Neural cell (in vitro differentiated cells): ENCODE results near the gene ACAA1. TPM values are rescaled to one million over a fixed set of nuclear protein-coding genes. Genes with fewer than 3 reads are reported as not detected.

Experiments
- H2AFZ ChIP-seq: fragments of 200-600, 300-800 bp; sonication (generic), shearing (Covaris generic); 2 replicates; pipeline ENCODE4 v1.6.0; 2014; ENCODE audit warnings: low read depth, mild to moderate bottlenecking, antibody characterized with exemption, low read length, moderate library complexity
- H3F3A ChIP-seq: fragments of 200-600 bp; shearing (Covaris generic); 2 replicates; pipeline ENCODE4 v1.6.1; 2016; ENCODE audit warnings: mild to moderate bottlenecking, moderate library complexity, mixed read lengths, antibody characterized with exemption, low read length; ENCODE audit not compliant: insufficient read depth, poor library complexity, severe bottlenecking
- H3K27ac ChIP-seq: fragments of 200-600, 300-800 bp; sonication (generic), shearing (Covaris generic); 2 replicates; pipeline ENCODE4 v1.5.1; 2014; ENCODE audit warnings: mild to moderate bottlenecking, low read length, moderate library complexity
- H3K27me3 ChIP-seq: fragments of 300-800, 200-600 bp; sonication (generic), shearing (Covaris generic); 2 replicates; pipeline ENCODE4 v1.6.0; 2014; ENCODE audit warnings: mild to moderate bottlenecking, low read depth, low read length, moderate library complexity; ENCODE audit not compliant: insufficient read depth
- H3K36me3 ChIP-seq: fragments of 300-800, 200-600 bp; sonication (generic), shearing (Covaris generic); 2 replicates; pipeline ENCODE4 v1.5.1; 2014; ENCODE audit warnings: mild to moderate bottlenecking, antibody characterized with exemption, low read length, moderate library complexity; ENCODE audit not compliant: insufficient read depth
- H3K4me2 ChIP-seq: fragments of 300-800, 200-600 bp; sonication (generic), shearing (Covaris generic); 2 replicates; pipeline ENCODE4 v1.6.0; 2014; ENCODE audit warnings: mild to moderate bottlenecking, low read length
- H3K4me3 ChIP-seq: fragments of 300-800, 200-600 bp; sonication (generic), shearing (Covaris generic); 2 replicates; pipeline ENCODE4 v1.5.1; 2014; ENCODE audit warnings: mild to moderate bottlenecking, low read length, moderate library complexity
- H3K79me2 ChIP-seq: fragments of 200-600 bp; shearing (Covaris generic); replicated peaks from 2 replicates; pipeline ENCODE4 v1.6.0; 2014; ENCODE audit warnings: mild to moderate bottlenecking, low read length, moderate library complexity; ENCODE audit not compliant: insufficient read depth
- H3K9ac ChIP-seq: fragments of 300-800, 200-600 bp; sonication (generic), shearing (Covaris generic); 2 replicates; pipeline ENCODE4 v1.6.1; 2016; ENCODE audit warnings: mild to moderate bottlenecking, low read length, mixed read lengths
- H3K9me2 ChIP-seq: fragments of 200-600 bp; shearing (Covaris generic); 2 replicates; pipeline ENCODE4 v1.6.1; 2016; ENCODE audit warnings: mild to moderate bottlenecking, low read length, mixed read lengths; ENCODE audit not compliant: insufficient read depth
- H3K9me3 ChIP-seq: fragments of 200-600, 300-800 bp; sonication (generic), shearing (Covaris generic); 2 replicates; pipeline ENCODE4 v1.6.1; 2016; ENCODE audit warnings: mild to moderate bottlenecking, mixed run types, low read length, moderate library complexity, mixed read lengths
- H4K20me1 ChIP-seq: fragments of 200-600 bp; shearing (Covaris generic); 2 replicates; pipeline ENCODE4 v1.6.1; 2016; ENCODE audit warnings: mild to moderate bottlenecking, mixed run types; ENCODE audit not compliant: insufficient read depth
- CTCF ChIP-seq: fragments of 450-650 bp; IDR thresholded peaks from 2 replicates; pipeline ENCODE4 v1.5.1; 2014; ENCODE audit warnings: antibody characterized with exemption, mild to moderate bottlenecking, moderate library complexity; ENCODE audit not compliant: poor library complexity, severe bottlenecking
- EP300 ChIP-seq: fragments of 450-650 bp; conservative IDR thresholded peaks from 2 replicates; pipeline ENCODE4 v1.6.1; 2014; ENCODE audit warnings: antibody characterized with exemption, mild to moderate bottlenecking, moderate library complexity; ENCODE audit not compliant: poor library complexity, severe bottlenecking
- EZH2 ChIP-seq: fragments of 200-600, 300-800 bp; shearing (Covaris generic), sonication (generic); IDR thresholded peaks from 2 replicates; pipeline ENCODE4 v1.6.1; 2014; ENCODE audit warnings: antibody characterized with exemption, low read length, borderline replicate concordance, mild to moderate bottlenecking; ENCODE audit not compliant: insufficient read depth, poor library complexity, severe bottlenecking
- MXI1 ChIP-seq: fragments of 450-650 bp; conservative IDR thresholded peaks from 2 replicates; pipeline ENCODE4 v1.6.1; 2014; ENCODE audit warnings: antibody characterized with exemption, mild to moderate bottlenecking; ENCODE audit not compliant: poor library complexity, severe bottlenecking
- POLR2AphosphoS5 ChIP-seq: IDR thresholded peaks from 2 replicates; pipeline ENCODE4 v1.6.1; 2012
- RAD21 ChIP-seq: fragments of 450-650 bp; conservative IDR thresholded peaks from 2 replicates; pipeline ENCODE4 v1.6.1; 2014; ENCODE audit warnings: antibody characterized with exemption, mild to moderate bottlenecking, moderate library complexity
- REST ChIP-seq: IDR thresholded peaks from 2 replicates; pipeline ENCODE4 v1.6.1; 2012; ENCODE audit warnings: borderline replicate concordance
- SMC3 ChIP-seq: fragments of 450-650 bp; conservative IDR thresholded peaks from 2 replicates; pipeline ENCODE4 v1.6.1; 2014; ENCODE audit warnings: antibody characterized with exemption, mild to moderate bottlenecking, moderate library complexity; ENCODE audit not compliant: poor library complexity
- TAF1 ChIP-seq: IDR thresholded peaks from 2 replicates; pipeline ENCODE4 v1.6.1; 2012; ENCODE audit warnings: low read depth
- polyA plus RNA-seq: library from polyadenylated mRNA; depleted of rRNA; stranded (reverse); fragments of >200 nt; gene quantifications from 2 replicates; pipeline ENCODE4 v1.2.3, GENCODE V29; 2014

Gene ACAA1
- polyA plus RNA-seq, 1 donor from 2014 or later, result 59.1 TPM

- H3K27ac ChIP-seq, result no peak overlapping the region
- H3K4me3 ChIP-seq, result no peak overlapping the region
- H3K9me3 ChIP-seq, result no peaks in the 10 kb centered on the region
- peaks cover 5% of the 10 kb centered on the region for H3K36me3 ChIP-seq
- H3K4me2 ChIP-seq, result no peak overlapping the region
- no peak for TF ChIP-seq RAD21
- no peak for TF ChIP-seq CTCF
- no peak for TF ChIP-seq EP300
- TF ChIP-seq MXI1, result no peak
- no peak for TF ChIP-seq SMC3
- no peaks in the 10 kb centered on the region for H3F3A ChIP-seq
- no peaks in the 10 kb centered on the region for H4K20me1 ChIP-seq
- H2AFZ ChIP-seq, result no peak overlapping the region
- no peak overlapping the region for H3K9ac ChIP-seq
- no peaks in the 10 kb centered on the region for H3K79me2 ChIP-seq
- no peaks in the 10 kb centered on the region for H3K27me3 ChIP-seq
- H3K9me2 ChIP-seq, result no peaks in the 10 kb centered on the region
Observed at GRCh38 chr3:38120693-38121450, 16.1 kb downstream of the ACAA1 start.

- Histone ChIP-seq H3K9me3 (no peaks in the 10 kb centered on the region), H3F3A (no peaks in the 10 kb centered on the region), H3K36me3 (no peaks in the 10 kb centered on the region), H3K4me2 (no peak overlapping the region), H3K9me2 (no peaks in the 10 kb centered on the region), H3K27ac (no peak overlapping the region), H2AFZ (no peak overlapping the region), H3K9ac (no peak overlapping the region), H3K27me3 (no peaks in the 10 kb centered on the region), H3K4me3 (no peak overlapping the region), H4K20me1 (no peaks in the 10 kb centered on the region), H3K79me2 (no peaks in the 10 kb centered on the region)
- TF ChIP-seq EP300 (no peak), EZH2 (no peak), POLR2AphosphoS5 (no peak), MXI1 (no peak), REST (no peak), TAF1 (no peak), CTCF (no peak), RAD21 (no peak), SMC3 (no peak)
Observed at GRCh38 chr3:38119821-38120692, 16.9 kb downstream of the ACAA1 start.
